GM21447 (cell line): ENCODE data around the gene ROPN1L.

Experiments
- ATAC-seq: cut with Tn5 transposase; IDR thresholded peaks from one replicate; pipeline ENCODE4 v1.9.1; 2021; ENCODE audit not compliant: unreplicated experiment

Gene ROPN1L

DNA sequence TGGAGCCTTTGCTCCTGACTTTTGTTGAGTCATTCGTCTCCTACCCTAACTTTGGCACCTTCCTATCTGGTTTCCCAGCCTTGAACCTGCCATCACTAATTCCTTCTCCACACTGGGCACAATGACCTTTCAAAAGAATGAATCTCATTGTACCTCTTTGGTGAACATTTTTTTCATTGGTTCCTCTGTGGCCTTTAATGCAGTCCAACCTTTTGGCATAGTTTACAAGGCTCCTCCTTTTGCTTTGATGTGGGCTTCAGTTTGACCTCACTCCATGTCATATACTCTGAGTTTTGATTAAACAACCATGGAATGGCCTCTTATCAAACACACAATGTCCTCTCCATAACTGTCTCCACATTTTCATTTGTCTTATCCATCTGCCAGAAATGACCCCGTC is 14.5 kb upstream of the ROPN1L start:
- no peak for ATAC-seq

DNA sequence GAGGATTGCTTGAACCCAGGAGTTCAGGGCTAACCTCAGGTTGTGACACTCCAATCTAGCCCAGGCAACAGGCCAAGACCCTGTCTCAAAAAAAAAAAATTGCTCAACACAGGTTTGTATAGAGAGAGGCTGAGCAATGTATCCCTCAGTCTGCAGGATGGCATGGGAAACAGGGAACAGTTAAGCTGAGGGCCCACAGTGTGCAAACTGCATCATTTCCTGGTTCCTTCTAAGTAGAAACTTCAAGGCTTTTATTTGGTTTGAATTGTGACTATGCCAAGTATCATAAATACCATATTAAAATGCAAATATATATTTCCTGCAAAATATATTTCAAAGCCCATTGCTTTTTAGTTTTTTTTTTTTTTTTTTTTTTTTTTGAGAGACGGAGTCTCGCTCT is 13.7 kb upstream of the ROPN1L start:
- ATAC-seq: no peak

DNA sequence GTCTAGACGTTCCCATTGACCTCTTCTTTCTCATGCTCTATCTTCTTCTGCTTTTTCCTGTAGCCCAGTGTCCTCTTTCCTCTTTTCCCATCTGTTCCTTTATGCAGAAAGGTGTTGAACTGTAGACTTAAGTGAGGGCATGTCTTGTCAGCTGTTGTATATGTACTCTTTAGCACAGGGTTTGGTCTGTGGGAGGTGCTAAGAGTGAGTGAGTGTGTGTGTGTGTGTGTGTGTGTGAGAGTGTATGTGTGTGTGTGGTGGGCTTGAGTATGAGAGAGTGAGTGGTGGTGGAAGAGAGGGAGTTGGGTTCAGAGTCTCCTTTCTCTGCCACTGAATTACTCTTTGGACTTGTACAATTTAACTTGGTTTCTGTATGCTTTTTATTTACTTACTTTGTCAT is 10.3 kb upstream of the ROPN1L start:
- no peak for ATAC-seq

DNA sequence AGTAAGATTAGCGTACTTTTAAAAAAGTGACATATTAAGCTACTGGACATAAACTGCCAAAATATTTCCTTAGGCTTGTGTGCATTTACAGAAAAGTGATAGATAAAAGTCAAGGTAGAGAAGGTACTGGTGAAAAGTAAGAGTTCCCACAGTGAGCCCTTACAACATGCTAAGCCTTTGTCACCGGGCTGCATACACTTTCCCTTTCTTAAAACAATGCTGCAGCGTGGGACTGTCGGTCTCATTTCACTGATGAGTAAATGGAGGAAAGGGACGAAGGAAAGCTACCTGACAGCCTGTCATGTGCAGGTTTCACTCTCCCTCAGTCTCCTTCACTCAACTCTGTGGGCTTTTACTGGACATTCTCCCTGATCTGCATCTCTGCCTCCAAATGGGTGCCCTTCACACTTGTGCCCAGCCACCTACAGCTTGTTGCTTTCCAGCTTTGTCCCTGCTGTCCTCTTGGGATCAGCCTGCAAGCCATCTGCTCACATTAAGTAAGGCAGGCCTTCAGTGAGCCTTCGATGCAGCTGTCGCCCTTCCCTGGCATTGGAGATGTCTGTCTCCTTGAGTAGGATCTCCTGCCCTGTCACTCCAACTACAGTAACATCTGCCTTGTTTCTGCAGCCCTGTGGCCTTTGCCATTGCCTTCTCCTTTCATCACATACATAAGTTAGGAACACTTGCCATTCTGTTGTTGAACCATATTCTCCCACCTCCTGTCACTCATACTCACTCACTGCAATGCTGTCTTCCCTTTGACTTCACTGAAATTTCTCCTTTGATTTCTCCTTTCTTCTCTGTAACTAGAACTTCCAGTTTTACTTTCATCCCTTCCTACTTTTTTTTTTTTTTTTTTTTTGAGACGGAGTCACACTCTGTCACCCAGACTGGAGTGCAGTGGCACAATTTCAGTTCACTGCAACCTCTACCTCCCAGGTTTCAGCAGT is 9.3 kb upstream of the ROPN1L start:
- ATAC-seq: no peak

DNA sequence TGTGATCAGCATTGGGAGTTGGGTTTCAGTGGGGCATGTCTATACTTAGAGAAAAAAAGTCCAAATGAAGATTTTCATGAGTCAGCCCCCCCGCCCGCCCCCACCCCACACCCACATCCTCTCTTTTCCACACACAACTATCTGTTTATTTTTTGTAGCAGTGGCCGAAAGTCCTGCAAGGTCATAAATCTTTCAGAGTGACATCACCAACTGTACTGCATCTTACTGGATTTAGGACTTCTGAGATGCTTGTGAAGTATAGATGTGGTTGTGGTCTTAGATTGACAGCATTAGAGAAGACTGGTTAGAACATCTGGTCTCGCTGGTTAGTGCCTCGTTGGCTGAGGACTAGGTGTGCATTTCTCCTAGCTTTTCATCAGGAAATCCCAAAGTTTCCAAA is 7.3 kb upstream of the ROPN1L start:
- no peak for ATAC-seq

DNA sequence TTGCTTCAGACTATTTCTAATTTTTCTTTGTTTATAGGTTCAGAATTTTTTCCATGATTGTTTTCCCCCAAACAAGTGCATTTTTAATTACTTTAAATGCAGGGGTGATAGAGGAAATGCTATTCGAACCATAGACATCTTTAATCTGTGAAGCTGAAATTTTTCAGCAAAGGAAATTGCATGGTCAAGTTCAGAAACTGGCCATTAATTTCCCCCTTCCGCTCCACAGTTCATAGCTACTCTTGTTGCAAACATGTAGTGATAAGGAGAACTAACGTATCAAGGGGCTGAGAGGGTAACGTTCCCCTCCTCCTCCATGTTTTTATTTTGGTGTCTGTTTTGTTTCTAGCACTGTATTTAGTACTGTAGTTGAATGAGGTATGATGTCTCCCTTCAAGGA is 3.4 kb upstream of the ROPN1L start:
- ATAC-seq: no peak

DNA sequence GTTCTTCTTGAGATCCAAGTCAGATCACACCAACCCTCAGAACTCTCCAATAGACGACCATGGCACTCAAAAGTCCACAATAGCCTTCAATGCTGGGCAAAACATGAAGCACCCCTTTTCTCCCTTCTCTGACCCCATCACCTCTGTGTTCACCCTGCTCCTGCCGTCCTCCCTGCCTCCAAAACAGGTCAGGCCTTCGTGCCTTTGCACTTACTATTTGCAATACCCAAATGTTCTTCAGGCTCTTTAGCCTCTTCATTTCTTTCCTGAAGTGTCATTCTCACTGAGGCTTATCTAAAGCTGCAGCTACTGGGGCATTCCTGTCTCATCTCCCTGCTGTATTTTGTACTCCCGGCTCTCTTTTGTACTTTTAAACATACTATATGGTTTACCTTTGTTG is 2.0 kb upstream of the ROPN1L start:
- ATAC-seq: no peak

DNA sequence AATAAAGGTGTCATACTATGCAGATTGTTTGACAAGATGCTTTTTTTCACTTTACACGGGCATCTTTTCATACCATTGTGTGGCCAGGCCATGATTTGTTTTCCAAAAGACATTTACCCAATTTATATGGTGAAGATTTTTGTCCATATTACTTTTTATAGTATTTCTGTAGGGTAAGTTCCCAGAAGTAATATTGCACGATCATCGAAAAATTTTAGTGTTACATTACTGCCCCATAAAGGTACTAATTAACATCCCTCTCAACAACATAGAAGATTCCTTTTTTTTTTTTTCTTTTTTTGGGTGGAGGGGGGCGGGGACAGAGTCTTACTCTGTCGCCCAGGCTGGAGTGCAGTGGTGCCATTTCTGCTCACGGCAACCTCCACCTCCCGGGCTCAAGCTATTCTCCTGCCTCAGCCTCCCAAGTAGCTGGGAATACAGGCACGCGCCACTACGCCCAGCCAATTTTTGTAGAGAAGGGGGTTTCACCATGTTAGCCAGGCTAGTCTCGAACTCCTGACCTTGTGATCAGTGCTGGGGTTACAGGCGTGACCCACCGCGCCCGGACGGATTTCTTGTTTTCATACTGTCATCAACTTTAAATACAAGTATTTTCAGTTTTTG is 1.2 kb upstream of the ROPN1L start:
- ATAC-seq: no peak

DNA sequence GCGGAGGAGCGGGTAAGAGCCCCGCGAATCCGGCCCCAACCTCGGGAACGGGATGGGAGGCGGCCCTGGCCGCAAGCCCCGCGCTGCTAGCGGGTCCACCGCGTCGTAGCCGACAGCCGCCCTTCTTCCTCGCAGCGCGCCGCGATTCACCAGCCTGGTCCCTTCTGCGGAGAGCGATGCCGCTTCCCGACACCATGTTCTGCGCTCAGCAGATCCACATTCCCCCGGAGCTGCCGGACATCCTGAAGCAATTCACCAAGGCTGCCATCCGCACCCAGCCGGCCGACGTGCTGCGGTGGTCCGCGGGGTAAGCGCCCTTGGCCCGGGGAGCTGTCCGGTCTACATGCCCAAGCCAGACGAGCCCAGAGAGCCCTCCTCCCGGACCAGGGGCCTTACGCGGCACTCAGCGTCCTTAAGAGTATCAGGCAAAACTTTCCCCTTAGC is 335 bp downstream of the ROPN1L start:
- ATAC-seq: peak; percentile 36

DNA sequence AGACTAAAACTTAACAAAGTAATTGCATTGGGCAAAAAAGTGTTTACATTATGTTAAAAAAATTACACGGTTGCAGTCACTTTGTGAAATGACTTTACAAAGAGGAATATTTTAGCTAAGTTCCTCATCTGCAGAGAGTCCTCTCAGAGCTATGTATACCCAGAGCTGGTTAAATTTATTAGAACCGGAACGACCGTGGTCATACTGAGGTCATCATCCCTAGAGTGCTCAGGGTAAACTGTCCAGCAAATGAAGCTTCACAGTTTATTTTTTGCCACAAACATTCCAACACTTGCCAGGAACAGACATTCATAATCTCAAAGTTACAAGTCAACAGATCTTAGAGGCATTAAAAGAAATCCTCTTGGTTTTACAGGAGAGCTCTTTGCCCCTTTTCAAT is 897 bp downstream of the ROPN1L start:
- ATAC-seq: no peak

DNA sequence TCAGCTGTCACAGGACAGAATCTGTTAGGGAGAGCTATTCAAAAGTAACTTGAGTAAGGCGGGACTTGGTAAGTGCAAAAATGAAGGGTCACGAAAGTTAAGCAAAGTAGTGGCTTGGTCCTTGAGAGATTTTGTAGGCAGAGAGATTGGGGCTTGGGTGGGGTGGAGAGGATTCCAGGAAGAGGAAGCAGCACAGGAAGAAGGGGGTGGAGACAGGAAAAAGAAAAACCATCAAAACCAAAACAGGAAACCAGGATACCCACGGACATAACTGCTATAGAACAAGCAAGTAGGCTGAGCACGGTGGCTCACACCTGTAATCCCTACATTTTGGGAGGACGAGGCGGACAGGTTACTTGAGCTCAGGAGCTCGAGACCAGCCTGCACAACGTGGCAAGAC is 3.7 kb downstream of the ROPN1L start:
- ATAC-seq: no peak

DNA sequence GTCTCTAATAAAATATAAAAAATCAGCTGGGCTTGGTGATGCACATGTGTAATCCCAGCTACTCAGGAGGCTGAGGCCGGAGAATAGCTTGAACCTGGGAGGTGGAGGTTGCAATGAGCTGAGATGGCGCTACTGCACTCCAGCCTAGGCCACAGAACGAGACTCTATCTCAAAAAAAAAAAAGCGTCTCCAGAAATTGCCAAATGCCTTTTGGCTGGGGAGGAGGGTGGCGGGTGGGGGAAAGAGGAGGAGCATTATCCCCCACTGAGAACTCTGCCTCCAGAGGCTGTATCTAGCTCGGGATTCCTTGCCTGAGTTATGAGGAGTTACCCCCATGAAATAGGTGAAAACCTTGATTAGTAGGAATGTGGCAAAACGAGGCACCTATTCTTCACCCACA is 4.8 kb downstream of the ROPN1L start:
- no peak for ATAC-seq

DNA sequence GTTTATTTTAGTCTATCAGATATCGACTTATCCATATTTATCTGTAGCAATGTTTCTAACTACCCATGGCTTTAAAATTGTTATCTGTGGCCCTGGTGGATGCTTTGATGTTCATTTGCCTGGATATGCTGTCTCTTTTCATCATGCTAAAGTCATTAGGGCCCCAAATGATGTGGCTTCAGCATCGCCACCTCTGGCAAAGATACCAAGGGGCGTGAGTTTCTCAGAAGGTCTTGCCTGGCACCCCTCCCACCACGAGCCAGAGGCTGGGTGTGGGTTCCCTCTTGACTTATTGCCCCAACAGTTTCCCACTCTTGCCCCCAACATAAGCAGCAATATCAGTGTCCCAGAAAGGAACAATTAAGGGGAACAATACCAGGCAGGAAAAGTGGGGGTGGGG is 5.4 kb downstream of the ROPN1L start:
- ATAC-seq: no peak

DNA sequence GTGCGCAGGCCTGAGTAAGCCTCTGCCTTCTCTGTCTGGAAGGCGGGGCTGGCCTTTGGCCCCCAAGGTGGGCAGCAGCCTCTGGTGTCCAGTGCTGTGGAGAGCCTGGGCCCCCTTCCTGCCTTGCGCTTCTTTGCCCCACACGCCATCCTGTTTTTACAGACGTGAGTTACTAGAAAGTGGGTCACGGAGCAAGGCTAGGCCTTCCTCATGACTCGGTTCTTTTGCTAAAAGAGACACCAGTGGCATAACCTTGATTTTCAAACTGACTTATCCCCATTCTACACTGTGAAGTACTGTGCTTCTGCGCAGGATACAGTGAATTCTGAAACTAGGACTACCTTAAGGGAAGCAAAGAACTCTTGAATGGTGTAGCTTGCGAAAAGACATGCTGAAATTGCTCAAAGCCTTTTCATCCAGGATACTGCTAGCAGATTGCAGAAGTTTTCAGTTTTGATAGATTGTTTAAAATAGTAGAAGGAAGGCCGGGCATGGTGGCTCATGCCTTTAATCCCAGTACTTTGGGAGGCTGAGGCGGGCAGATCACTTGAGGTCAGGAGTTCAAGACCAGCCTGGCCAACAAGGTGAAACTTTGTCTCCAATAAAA is 7.2 kb downstream of the ROPN1L start:
- ATAC-seq: no peak

DNA sequence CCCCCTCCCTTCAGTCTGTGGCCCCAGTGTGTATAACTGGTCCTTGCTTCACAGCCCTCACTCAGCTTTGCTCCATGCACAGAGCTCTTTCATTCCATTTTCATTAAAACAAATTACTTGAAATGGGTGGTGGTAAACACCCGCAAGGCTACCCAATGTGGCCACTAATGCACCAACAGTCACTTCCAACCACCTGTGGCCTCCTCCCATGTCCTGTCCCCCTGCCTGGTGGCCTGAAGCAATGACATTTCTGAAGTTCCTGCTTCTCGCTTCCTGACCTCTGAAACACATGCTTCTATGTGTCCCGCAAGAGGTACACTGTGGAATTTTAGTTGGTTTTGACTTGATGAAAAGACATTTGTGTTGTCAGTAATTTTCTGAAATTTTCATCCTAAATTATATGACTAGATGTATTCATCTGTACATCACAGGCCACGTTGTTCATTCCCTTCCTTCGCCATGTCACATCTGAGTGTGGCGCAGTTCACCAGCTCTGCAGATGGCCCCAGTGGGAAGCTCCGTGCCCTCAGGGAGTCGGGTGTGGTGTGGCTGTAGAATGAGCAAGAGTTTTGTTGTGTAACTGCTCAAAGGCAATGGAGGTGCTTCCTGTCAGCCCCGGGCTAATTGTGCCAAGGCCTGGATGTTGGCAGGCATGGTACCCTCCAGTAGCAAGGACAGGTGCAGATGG is 9.6 kb downstream of the ROPN1L start:
- ATAC-seq: no peak

DNA sequence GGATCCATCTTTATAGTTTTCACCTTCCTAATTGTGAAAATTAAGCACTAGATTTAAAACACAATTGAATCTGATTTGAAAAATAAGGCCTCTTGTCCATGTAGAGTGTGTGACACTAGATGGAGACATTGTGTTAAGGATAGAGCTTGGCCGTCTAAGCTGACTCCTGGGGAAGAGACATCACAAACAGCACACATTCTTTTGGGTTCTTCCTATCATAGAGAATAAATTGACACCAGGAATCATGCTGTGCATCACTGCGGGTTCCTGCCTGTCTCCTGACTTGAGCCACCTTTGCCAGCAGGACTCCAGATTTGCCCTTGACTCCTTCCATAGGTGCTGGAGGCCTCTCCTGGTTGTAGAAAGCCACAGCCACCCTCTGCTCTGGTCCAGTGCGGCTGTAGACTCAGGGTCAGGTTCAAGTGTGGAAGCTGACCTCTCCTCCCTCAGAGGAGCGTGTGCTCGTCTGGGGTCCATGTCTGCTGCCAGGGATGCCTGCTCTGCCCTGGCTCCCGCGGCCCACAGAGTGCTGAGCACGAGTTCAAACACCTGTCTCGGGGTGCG is 11.2 kb downstream of the ROPN1L start:
- ATAC-seq: peak; percentile 92

DNA sequence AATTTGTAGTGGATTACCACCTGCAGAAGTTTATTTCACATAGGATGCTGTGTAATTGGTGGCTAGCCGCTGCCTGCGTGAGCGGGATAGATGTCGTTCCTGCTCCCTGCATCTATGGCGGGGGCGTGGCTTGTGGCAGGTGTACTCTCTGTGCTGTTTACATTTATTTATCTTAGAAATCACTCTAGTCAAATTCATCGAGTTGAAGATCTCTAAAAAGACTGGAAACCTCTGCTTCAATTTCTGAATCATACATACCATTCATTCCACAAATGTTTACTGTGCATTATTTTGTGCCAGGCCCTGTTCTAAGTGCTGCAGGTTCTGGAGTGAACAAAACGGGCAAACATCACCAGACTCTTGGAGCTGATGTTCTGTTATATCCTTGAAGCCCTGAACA is 11.9 kb downstream of the ROPN1L start:
- no peak for ATAC-seq

DNA sequence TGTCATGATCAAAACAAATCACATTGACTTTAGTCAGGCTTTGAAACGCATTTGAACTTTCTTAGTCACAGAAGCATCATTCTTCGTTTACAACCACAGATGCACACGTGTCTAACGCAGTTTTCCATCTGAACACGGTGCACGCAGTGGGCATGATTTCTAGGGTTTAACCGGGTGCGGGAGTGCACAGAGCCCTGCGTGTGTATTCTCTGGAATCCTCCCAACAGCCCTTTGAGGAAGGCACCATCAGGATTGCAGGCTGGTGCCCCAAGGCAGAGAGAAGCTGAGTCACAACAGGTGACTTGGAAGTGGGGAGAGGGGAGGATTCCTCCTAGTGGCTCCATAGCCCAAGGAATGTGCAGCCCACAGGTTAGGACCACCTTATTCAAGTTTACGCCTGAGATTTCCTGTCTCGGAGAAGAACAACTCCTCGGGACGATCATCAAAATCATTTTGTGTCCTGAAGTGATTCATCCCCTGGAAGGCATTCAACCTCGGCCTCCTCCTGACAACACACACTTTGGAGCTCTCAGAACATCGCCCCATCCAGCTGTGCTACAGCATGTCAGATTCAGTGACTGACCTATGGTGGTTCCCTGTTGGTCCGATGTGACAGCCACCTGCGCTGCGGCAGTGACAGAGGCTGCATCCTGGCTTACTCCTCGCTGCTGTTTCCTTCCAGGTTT is 13.1 kb downstream of the ROPN1L start:
- no peak for ATAC-seq

DNA sequence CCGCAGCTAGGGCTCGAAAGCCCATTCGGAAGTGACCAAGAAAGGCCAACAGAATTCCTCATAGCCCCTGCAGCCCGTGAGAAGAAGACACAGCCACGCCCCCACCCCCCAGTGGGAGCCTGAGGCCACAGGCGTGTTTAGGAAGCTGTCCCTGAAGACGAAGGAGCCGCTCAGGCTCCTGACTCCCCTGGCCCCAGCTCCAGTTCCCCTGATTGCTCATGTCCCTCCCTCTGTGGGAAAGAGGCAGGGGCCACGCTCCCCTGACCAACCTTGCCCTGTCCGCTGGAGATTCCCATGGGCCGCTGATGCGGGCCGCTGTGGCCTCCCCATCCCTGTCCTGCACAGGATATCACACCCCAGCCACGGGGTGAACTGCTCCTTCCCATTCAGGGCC is 13.6 kb downstream of the ROPN1L start:
- ATAC-seq: no peak

DNA sequence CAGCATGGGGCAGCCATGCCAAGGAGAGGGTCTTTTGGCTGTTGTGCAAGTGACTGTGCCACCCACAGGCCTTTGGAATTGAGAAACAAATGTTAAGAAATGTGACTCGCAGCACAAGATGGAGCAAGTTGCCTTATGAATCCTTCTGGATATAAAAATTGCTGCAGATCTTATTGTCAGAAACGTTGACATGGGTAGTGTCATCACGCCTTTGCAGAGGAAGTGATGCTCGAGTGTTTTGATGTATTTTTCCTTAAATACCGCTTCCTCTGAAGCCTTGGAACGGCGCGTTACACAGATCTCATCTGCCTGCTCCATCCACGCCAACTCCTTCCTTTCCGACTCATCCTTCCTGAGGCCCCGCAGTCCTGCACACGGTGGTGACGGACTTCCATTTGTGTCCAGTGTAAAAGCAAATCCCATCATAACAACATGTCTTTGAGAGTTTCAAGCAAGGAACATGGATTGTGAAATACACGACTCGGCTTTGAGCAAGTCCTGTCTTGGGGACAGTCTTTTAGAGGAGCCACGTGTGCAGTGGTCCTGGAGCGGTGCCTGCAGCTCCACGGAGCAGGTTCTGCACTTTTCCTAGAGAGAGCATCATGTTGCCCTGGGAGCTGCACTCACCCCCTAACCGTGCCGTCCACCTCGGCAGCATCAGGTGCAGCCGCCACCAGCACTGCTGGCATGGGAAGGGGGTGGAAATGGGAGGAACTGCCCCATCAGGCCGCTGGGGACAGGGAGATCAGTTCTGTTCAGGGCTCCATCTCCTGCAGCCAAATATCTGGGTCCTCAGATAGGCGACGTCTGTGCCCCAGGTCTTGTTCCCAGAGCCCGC is 15.1 kb downstream of the ROPN1L start:
- no peak for ATAC-seq
